T47D (cell line): ENCODE data around the gene PBLD.
"Not testable (repeated sequence)": the region's sequence is repeated elsewhere in the genome, so short reads cannot be mapped to it uniquely, and the experiment has no call there.

ENCODE experiments used
- DNase-seq, 2 experiments: peaks; one replicate each; pipeline versions ENCODE4 v3.0.0 to v3.0.0-alpha.2; 2011 to 2012; ENCODE audit warnings: low read depth in 1 of 2, low spot score in 1 of 2
- JUND ChIP-seq: IDR thresholded peaks from 2 replicates; pipeline ENCODE4 v1.6.1; 2012; ENCODE audit warnings: low read depth
- in situ Hi-C: cut with HindIII; loops from 2 replicates; pipeline ENCODE4 v1.10.0; 2016; ENCODE audit warnings: low sequenced_read_pairs, low pct_unique_long_range_greater_than_20kb

PBLD gene

GRCh38 chr10:68318331-68319059 is 14.2 kb downstream of the PBLD start:
- in situ Hi-C loops = no loop called here
- TF ChIP-seq JUND = no peak
- no peak for DNase-seq

- TF ChIP-seq JUND = no peak
- in situ Hi-C loops = no loop called here
- DNase-seq = no peak
Observed at GRCh38 chr10:68315582-68315981, 17.1 kb downstream of the PBLD start.

GRCh38 chr10:68314930-68315329 is 17.8 kb downstream of the PBLD start:
- DNase-seq, in situ Hi-C loops: not testable (repeated sequence)

GRCh38 chr10:68310531-68310930 is 22.2 kb downstream of the PBLD start:
- in situ Hi-C loops = no loop called here
- no peak for DNase-seq
- no peak for TF ChIP-seq JUND

- TF ChIP-seq JUND = no peak
- in situ Hi-C loops = no loop called here
- no peak for DNase-seq
Observed at GRCh38 chr10:68305854-68306253, 26.9 kb downstream of the PBLD start.

- no peak for TF ChIP-seq JUND
- in situ Hi-C loops = no loop called here
- DNase-seq = no peak
Observed at GRCh38 chr10:68303849-68304412, 28.8 kb downstream of the PBLD start.

- DNase-seq = no peak
- in situ Hi-C loops = no loop called here
- TF ChIP-seq JUND = no peak
Observed at GRCh38 chr10:68302871-68303270, 29.9 kb downstream of the PBLD start.

GRCh38 chr10:68302503-68302823 is 30.3 kb downstream of the PBLD start:
- DNase-seq = no peak
- in situ Hi-C loops = no loop called here
- TF ChIP-seq JUND = no peak

- in situ Hi-C loops = no loop called here
- DNase-seq = peak; percentile 43 to 74
- TF ChIP-seq JUND = no peak
Observed at GRCh38 chr10:68301790-68302502, 30.8 kb downstream of the PBLD start.

- no peak for TF ChIP-seq JUND
- DNase-seq = no peak
- in situ Hi-C loops = no loop called here
Observed at GRCh38 chr10:68301301-68301700, 31.4 kb downstream of the PBLD start.

GRCh38 chr10:68296843-68297663 is 35.7 kb downstream of the PBLD start:
- no peak for DNase-seq
- no peak for TF ChIP-seq JUND
- in situ Hi-C loops = no loop called here

GRCh38 chr10:68290736-68291135 is 42.0 kb downstream of the PBLD start:
- no peak for TF ChIP-seq JUND
- no peak for DNase-seq
- in situ Hi-C loops = no loop called here

GRCh38 chr10:68288717-68289116 is 44.0 kb downstream of the PBLD start:
- DNase-seq = no peak
- no peak for TF ChIP-seq JUND
- in situ Hi-C loops = no loop called here
